ENCODE results near the gene KLHDC9.

The KLHDC9 gene

DNA sequence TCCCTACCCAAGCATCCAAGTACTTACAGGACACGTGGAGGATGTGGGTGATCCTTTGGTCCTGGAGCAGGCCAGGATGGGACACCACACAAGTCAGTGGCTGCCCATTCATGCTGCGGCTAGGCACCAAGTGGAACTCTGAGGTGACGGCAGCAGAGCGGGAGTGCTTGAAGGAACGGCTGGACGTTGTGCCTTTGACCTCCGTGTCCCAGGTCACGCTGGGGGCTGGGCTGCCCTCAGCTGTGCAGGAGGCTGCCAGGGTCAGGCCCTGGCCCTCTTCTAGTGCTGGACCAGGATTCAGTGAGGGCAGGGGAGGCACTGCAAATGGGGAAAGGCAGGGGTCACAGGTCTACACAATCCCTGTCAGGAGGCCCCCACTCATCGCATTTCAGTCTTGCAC is 20.7 kb upstream of the KLHDC9 start:
- DNase-seq (ENCODE audit: low read depth): no peak
- TF ChIP-seq, protein P1, sequence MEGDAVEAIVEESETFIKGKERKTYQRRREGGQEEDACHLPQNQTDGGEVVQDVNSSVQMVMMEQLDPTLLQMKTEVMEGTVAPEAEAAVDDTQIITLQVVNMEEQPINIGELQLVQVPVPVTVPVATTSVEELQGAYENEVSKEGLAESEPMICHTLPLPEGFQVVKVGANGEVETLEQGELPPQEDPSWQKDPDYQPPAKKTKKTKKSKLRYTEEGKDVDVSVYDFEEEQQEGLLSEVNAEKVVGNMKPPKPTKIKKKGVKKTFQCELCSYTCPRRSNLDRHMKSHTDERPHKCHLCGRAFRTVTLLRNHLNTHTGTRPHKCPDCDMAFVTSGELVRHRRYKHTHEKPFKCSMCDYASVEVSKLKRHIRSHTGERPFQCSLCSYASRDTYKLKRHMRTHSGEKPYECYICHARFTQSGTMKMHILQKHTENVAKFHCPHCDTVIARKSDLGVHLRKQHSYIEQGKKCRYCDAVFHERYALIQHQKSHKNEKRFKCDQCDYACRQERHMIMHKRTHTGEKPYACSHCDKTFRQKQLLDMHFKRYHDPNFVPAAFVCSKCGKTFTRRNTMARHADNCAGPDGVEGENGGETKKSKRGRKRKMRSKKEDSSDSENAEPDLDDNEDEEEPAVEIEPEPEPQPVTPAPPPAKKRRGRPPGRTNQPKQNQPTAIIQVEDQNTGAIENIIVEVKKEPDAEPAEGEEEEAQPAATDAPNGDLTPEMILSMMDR (IDR thresholded peaks at IDR 0.05; ENCODE audit: control insufficient read depth, extremely low read depth, insufficient read depth): no peak
- H3K4me3 ChIP-seq (ENCODE audit: low read depth, low read length): no peak overlapping the region

DNA sequence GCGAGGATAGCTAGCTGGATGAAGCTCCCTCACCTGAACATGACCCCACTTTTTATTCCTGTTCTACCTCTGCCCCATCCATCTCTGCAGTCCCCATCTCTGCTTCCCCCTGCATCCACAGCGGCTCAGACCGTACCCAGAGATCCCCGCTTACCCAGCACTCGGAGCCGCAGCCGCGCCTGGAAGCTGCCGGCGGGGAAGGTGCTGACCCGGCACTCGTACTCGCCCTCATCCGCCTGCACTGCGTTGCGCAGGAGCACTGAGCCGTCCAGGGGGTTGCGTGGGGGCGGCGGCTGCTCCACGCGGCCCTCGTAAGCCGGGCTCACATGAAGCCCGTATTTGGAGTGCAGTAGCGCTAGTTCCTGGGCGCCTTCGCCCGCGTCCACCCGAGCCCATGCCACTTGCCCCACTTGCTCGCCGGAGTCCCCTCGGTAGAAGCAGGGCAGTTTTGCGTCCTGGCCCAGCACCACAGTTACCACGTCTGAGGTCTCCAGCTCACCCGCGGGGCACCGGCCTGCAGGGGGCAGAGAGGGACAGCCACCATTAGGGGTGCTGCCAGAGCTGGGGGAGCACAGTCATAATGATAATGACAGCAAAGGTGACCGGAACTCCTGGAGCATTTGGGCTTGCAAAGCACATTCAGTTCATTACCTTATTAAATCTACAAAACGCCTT is 18.6 kb upstream of the KLHDC9 start:
- no peak for DNase-seq (ENCODE audit: low read depth)
- no peak overlapping the region for H3K4me3 ChIP-seq (ENCODE audit: low read depth, low read length)

DNA sequence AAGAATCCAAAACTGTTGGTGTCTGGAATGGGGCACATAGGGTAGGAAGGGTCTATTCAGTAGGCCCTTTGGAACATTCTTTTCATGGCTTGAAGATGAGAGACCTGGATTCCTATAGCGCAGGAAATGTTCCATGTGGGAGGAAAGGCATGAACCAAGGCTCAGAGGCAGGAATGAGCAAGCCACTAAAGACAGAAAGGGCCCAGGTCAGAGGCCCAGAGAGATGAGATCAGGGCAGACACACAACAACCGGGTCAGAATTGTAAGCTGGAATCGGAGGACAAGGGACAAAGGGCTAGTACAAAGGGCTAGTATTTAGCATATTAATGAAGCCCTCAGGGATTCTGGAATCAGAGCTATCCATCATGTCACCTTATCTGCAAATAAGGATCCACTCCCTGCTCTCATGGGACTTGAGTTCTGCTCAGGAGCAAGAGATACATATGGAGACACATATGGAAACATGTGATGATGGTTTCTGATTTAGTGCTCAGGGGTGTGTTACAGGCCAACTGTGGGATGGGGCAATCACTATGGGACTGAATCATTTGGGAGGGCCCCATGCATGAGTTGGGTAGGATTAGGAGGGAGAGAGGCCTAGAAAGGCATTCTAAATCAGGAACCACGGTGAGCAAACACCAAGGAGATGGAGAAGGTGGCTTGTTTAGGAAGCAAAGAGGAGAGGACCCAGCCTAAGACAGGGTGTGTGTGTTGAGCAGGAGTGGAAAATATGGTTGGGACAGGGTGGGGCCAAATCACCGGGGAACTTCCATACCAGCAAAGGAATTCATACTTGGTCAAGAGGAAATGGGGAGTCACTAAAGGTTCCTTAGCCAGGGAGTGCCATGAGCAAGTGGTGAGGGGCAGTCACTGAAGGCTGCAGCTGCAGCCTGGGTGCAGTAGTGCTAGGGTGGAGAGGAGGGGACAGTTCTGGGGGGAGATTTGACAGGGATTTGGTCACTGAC is 17.4 kb upstream of the KLHDC9 start:
- DNase-seq (ENCODE audit: low read depth): no peak
- H3K4me3 ChIP-seq (ENCODE audit: low read depth, low read length): no peak overlapping the region
- TF ChIP-seq, protein P1 (IDR thresholded peaks at IDR 0.05; ENCODE audit: control insufficient read depth, extremely low read depth, insufficient read depth): no peak

More for the DNA sequence above, 18.6 kb upstream of the KLHDC9 start:
- TF ChIP-seq, protein P1 (IDR thresholded peaks at IDR 0.05; ENCODE audit: control insufficient read depth, extremely low read depth, insufficient read depth): no peak

DNA sequence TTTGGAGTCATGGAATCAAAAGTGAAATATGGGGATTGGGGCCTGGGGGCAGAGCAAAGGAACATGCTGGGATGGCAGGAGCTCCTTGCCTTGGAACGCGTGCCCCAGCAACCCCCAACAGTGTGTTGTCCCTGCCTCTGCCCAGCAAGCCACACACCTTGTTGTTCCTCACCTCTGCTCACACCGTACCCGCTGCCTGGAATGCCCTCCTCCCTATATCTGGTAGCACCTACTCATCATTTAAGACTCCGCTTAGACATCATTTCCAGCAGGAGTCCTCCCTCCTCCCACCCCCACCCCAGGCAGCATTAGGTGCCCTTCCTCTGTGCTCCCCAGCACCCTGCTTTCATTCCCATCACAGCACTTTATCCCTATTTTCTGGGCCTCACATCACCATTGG is 16.6 kb upstream of the KLHDC9 start:
- no peak for DNase-seq (ENCODE audit: low read depth)
- no peak overlapping the region for H3K4me3 ChIP-seq (ENCODE audit: low read depth, low read length)
- TF ChIP-seq, protein P1 (IDR thresholded peaks at IDR 0.05; ENCODE audit: control insufficient read depth, extremely low read depth, insufficient read depth): no peak

DNA sequence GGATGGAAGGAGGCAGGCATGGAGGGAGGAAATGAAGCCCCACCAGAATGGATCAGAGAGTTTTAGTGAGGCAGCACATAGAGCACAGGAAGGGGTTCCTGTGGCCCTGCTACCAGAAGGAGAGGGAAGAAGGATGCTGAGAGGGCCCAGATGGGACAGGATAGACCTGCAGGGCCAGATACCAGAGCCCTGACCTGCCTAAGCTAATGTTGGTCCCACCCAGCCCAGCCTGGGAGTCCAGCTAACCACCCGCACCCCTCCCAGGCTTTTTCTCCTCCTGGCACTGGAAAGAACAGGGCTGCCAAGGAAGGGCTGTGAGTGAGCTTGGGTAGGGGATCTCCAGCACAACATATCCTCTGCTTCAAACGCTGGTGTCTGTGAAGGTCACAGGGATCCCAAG is 15.7 kb upstream of the KLHDC9 start:
- TF ChIP-seq, protein P1 (IDR thresholded peaks at IDR 0.05; ENCODE audit: control insufficient read depth, extremely low read depth, insufficient read depth): no peak
- no peak overlapping the region for H3K4me3 ChIP-seq (ENCODE audit: low read depth, low read length)
- DNase-seq (ENCODE audit: low read depth): no peak

DNA sequence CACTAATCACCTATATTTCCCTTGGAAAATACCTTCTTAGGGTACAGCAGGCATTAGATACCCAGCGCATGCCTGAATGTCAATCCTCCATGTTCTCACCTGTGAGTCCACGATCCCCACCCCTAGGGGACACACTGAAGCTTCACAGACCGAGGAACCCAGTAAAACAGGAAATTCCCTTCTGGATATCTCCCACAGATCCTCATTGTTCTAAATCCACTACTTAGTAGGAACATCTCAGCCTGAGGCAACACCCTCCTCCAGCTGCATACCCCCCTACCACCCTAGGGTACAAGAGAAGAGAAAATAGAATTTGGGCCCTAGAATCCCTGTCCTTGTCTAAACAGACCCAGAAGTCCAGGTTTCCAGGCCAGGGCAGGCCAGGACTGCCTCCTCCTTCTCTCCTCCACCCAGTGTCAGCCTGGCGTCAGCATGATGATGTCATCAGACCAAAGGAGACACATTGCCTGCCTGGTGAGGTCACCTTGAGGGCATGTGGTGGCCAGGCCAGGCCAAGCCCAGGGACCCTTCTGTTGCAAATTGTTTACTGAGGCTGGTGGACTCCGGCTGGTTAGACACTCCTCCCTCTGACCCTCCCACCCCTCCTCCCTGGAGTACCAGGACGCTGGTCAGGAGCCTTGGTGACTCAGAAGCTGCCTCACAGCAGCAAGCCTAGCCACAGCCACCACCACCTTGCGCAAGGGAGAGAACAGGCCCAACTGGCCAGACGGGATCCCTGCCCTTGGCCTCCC is 15.0 kb upstream of the KLHDC9 start:
- TF ChIP-seq, protein P1 (IDR thresholded peaks at IDR 0.05; ENCODE audit: control insufficient read depth, extremely low read depth, insufficient read depth): no peak
- DNase-seq (ENCODE audit: low read depth): peak; percentile 69
- peak overlapping the region; percentile 24 for H3K4me3 ChIP-seq (ENCODE audit: low read depth, low read length)
